H1 (cell line): ENCODE measurements around the gene PLEKHG2. TPM values are rescaled to one million over a fixed set of nuclear protein-coding genes. Genes with fewer than 3 reads are reported as not detected.

ENCODE experiments used
- BRCA1 ChIP-seq: IDR thresholded peaks from 2 replicates; pipeline ENCODE4 v1.6.1; 2012; ENCODE audit warnings: low read depth, low read length, improper control_type of control experiment
- EZH2 ChIP-seq: fragments of 200-600 bp; sonication (generic); IDR thresholded peaks from 2 replicates; pipeline ENCODE4 v1.7.1; 2012; ENCODE audit warnings: low read depth, mild to moderate bottlenecking, moderate library complexity, low read length, inconsistent platforms; ENCODE audit not compliant: severe bottlenecking
- POLR2A ChIP-seq, 2 experiments: IDR thresholded peaks; 1 replicate in 1 of 2; 2 replicates in 1 of 2; pipeline ENCODE4 v1.6.1; 2011; ENCODE audit warnings: low read depth in 2 of 2, low read length in 2 of 2, mild to moderate bottlenecking in 2 of 2; ENCODE audit errors: control extremely low read depth in 1 of 2
- TEAD4 ChIP-seq: IDR thresholded peaks from 2 replicates; pipeline ENCODE4 v1.6.1; 2012; ENCODE audit warnings: low read depth, low read length, inconsistent platforms, mixed read lengths
- polyA plus RNA-seq, 7 experiments: library from polyadenylated mRNA; depleted of rRNA in 3 of 7; stranded (reverse) in 5 of 7; unstranded in 2 of 7; fragments of >200 nt in 5 of 7; fragments of 200-250 nt in 2 of 7; gene quantifications; 1 replicate in 5 of 7; 2 replicates in 1 of 7; 4 replicates in 1 of 7; pipeline versions ENCODE4 v1.2.1 to v1.2.3, GENCODE V29; 2011 to 2013; ENCODE audit warnings: missing spikeins in 2 of 7, mixed read lengths in 2 of 7
- total RNA-seq: library from RNA; stranded (reverse); fragmentation: NEBNext Ultra II Directional; extraction: Animal tissue kit (Norgen Biotek cat#: 25700); gene quantifications from 2 replicates; pipeline ENCODE4 v1.2.1, GENCODE V29; 2021

Gene PLEKHG2
- total and polyA plus RNA-seq, 2 of the 8 experiments (the other 6 are each of a cell fraction or from before 2014, with no cell fraction given): 16.9 to 65.7 TPM

DNA sequence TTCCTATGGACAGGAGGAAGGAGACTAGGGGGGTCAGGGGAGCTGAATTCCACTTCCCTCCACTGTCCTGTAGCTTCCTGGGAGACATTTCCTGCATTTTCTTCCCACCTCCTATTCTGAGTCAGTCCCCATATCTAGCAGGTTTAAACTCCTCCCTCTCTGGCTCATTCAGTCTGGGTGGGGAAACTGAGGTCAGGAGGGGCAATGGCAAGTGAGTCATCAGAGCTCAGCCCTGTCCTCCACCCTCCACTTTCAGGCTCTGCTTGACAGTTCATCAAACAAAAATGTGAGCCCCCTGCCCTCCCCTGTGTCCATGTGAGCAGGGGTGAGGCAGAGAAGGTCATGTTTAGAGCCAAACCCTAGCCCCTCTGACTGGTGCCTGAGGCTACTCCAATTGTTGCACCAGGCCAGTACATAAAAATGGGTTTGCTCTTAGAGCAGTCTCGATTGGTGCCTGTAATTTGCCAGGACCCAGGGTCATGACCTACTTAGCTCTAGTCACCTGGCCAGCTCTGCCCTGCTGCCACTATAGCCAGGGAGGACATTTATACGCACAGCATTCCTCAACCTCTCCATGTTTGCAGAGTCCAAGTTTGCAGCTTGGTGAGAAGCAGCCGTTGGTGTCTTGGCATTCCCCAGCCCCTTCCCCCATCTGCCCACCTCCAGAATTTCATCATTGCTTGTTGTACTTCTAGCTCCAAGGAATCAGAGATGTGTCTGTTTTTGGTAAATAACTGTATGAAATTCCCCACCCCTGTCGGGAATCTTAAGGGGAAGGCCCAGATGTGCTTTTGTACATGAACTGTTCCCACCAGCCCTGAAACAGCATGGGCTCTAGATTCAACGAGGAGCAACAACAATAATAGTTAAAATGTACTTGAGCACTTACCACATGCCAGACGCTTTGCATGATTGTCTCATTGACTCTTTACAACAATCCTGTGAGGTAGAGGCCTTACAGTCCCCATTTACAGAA lies 49.5 kb upstream of the PLEKHG2 start (continued):
- TF ChIP-seq EZH2 (no peak), TEAD4 (no peak), BRCA1 (no peak), POLR2A (IDR thresholded peaks at IDR 0.05; ENCODE audit: control extremely low read depth in 1 of 2, low read depth in 2 of 2, low read length in 2 of 2) (no peak)
- TF ChIP-seq, all 59 proteins: peak for 0
